ENCODE data around the gene NR4A1. TPM values are rescaled to one million over a fixed set of nuclear protein-coding genes. Genes with fewer than 3 reads are reported as not detected.

NR4A1 gene
- 50.4 TPM for polyA plus RNA-seq (ENCODE audit: insufficient read length)

DNA sequence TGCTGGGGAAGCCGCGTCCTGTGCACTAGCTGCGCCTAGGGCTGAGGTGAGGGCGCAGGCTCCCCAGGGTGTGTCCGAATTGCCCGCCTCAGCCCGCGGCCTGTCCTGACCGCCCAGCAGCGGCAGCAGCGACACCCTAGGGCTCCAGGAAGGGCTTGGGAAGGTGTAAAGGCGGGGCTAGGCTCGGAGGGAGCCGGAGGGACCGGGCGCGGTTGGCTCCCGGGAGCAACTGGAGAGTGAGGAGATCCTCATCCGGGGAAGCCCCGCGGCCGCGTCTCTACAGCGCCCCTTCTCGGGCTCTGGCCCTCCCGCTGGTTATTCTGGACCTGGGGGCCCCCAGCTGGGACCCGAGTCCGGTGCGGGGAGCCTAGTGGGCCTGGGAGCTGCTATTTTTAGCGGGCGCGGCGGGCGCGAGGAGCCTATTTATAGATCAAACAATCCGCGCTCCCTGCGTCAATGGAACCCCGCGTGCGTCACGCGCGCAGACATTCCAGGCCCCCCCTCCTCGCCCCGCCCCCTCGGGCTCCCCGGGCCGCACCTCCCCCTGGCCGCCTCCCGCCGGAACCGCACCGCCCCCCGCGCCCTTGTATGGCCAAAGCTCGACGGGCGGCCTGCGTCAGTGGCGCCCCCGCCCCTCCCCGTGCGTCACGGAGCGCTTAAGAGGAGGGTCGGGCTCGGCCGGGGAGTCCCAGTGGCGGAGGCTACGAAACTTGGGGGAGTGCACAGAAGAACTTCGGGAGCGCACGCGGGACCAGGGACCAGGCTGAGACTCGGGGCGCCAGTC, at the start of gene NR4A1:
NR4A1 (plus strand) TSS at position 685 of the 784 bp plus-strand sequence. CDS start 2,887 bp downstream, outside the sequence.
- DNase-seq (ENCODE audit: low read depth): no peak

DNA sequence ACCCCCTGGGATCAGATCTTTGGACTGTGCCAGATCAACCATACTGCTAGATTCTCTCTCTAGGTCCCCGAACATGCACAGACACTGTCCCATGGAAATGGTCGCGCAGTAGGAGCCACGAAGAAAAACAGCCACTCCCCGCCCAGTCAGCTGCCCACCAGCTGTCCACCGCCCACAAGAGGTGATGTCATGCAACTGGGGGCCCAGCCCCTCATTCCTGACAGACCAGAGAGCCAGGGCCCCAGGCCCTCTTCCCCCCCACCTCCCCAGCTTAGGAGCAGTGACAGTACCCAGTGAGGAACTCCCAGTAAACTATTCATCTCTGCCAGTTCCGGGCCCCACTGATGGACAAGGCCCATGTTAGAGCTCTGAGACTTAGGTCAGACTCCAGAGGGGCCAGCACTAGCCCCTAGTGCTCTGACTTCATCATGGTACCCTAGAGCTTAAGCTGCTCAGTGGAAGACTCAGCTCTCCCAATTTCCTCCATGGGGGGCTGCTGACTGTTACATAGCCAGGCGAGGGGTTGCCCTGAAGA, 48.2 kb upstream of the NR4A1 start:
- no peak for DNase-seq (ENCODE audit: low read depth)

GRCh38 chr12:52003591-52003990, 47.7 kb upstream of the NR4A1 start:
- no peak for DNase-seq (ENCODE audit: low read depth)

GRCh38 chr12:52004042-52004648, 47.1 kb upstream of the NR4A1 start:
- DNase-seq (ENCODE audit: low read depth): no peak

DNA sequence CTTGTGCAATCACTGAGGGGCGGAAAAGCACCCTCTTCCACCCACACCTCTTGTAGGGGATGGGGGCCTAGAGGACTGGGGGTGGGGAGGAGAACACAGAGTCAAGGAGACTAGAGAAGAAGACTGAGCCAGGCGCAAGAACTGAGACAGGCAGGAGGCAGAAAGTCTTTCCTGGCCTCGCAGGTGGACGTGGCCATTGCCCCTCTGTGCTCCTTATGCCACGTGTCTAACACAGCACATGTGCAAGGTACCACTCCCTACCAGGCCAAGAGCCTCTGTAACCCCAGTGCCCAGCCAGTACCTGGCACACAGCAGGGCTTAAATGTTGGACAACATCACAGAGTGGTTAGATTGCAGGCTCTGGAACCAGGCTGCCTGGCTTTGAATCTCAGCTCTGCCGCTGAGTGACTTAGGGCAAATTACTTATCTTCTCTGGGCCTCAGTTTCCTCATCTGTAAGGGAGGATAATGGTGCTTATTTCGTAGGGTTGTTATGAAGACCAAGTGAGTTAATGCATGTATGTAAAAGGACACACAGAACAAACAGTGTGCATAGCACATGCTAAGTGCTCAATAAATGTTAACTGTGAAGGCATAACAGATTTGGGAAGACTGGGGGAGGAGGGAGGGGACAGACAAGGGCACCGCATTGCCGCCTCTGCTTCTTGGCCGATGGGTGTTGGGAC, 45.9 kb upstream of the NR4A1 start:
- DNase-seq (ENCODE audit: low read depth): no peak

DNA sequence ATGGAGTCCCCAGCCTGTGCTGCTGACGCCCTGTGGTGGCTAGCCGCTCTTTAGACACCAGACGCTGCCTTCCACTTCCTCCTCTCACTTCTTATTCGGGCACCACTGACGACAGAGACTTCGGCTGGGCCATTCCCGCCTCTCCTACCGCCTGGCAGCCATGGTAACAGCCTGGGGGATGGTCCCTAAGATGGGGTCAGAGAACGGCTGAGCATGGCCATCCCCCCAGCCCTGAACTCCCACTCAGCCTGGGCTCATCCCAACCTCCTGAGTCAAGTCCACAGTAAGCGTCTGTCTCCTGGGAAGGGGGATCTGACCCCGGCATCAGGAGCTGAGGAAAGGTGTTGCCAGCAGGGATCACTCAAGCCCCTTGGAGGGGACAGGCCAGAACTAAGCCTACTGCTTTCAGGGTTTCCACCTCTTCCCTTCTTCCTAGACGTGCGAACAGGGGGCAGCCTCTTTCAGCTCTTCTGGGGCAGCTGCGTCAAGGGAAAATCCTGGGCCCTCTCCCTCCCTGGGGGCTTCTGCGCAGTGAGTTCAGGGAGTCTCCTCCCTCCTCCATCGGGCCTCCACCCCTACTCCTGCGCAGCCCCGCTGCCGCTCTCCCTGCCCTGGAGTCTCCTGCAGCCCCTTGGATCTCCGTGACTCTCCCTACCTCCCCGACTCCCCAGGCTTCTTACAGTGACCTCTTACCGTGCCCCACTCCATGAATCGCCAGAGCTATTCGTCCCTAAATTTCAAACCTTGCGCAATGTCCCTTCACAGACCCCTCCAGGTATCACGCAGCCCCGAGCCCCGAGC, 45.1 kb upstream of the NR4A1 start:
- DNase-seq (ENCODE audit: low read depth): no peak

- DNase-seq (ENCODE audit: low read depth): no peak
Measured at GRCh38 chr12:52006726-52007157, 44.5 kb upstream of the NR4A1 start, which contains the start of gene TAMALIN. Gene TAMALIN, plus strand, starts transcription at chr12:52006946. Its CDS starts 74 bp downstream, at chr12:52007020.

DNA sequence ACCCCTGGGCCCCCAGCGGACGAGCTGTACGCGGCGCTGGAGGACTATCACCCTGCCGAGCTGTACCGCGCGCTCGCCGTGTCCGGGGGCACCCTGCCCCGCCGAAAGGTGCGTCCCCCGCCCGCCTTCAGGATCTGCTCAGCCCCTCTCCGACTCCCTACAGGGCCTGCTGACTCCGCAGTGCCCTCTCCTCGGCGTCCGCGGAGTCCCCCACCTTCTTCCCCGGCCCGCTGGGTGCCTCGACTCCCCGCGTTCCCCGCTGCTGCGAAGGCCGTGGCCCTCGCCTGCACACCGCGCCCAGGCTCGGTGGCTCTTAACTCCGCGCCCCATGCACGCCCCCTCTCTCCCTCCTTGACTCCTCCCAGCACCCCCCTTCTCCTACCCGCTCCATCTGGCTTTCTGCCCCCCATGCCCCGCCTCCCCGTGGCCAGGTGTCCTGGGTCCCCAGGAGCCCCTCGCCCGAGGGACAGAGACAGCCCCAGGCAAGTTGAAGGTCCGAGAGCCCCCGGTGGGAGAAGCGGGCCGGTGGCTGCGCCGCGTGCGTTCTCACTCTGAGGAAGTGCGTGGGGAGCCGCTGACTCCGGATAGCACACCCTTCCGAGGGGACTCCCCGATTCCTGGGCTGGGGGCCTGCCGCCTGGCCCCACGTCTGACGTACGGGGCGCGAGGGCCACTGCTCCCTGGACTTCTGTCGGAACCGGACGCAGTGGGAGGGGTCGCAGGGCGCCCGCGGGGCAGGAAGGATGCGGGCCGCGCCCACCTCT, 43.9 kb upstream of the NR4A1 start:
- no peak for DNase-seq (ENCODE audit: low read depth)

DNA sequence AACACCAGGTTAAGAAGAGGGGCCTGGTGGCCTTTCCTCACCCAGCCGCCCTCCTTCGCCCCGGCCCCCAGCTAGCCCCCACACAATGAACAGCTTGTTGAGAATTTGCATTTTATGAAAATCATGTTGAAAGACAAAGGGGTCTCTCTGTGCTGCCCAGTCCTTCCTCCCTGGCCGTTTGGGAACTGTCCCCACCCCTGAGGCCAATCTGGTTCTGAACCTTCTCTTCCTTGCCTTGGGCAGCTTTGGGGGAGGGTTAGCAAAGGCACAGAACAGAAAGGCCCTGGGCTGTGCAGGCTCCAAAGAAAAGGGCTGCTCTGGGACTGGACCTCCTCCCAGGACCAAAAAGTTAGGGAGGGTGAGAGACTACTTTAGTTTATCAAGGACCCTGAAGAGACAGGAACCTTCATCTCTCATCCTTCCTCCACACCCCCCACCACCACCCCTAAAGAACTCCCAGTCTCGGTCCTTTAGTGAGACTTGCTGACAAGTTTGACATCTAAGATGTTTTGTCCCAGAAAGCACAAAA, 43.2 kb upstream of the NR4A1 start:
- DNase-seq (ENCODE audit: low read depth): no peak

GRCh38 chr12:52009081-52009751, 42.0 kb upstream of the NR4A1 start:
- no peak for DNase-seq (ENCODE audit: low read depth)

DNA sequence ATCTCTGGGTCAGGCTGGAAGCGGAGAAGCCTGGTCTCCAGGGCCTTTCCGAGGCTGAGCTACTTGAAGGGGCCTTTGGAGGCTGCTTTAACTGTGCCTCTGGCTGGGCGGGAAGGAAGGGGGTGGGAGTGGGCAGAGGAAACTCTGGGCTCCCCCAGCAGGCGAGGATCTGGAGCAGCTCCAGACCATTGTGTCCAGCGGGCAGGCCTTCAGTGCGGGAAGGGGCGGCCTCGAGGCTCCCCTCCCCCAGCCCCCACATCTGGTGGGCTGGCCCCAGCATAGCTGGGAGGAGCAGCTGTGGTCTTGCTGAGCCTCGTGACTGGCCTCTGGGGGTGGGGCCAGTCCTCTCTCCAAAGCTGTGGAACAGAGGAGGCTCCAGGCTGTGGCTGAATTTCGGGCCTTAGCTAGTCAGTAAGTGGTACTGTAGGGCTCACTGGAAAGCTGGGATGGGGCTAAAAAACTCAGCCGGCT, 41.1 kb upstream of the NR4A1 start:
- DNase-seq (ENCODE audit: low read depth): peak; percentile 82

GRCh38 chr12:52010692-52011601, 40.3 kb upstream of the NR4A1 start:
- DNase-seq (ENCODE audit: low read depth): no peak

GRCh38 chr12:52011602-52012214, 39.5 kb upstream of the NR4A1 start:
- DNase-seq (ENCODE audit: low read depth): no peak

DNA sequence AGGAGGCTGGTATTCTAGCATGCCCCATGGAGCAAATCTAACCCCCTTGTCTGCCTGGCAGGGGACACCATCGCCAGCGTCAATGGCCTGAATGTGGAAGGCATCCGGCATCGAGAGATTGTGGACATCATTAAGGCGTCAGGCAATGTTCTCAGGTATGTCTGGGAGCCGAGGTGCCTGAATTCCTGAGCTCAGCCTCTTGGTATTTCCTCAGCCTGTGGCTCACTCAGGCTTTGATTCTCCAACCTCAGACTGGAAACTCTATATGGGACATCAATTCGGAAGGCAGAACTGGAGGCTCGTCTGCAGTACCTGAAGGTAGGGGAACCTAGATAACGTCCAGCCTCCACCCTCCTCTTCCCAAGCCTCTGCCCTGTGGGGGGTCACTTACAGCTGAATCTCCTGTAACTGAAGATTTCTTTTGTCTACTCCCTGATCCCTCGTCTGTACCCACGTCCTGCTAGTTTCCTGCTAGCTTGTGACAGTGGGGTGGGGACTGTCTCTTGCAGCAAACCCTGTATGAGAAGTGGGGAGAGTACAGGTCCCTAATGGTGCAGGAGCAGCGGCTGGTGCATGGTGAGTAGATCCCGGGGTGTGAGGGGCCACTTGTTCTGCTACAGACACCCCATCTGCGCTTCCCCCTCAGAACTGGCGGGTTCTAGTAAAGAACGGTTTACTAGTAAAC, 37.5 kb upstream of the NR4A1 start:
- no peak for DNase-seq (ENCODE audit: low read depth)

- no peak for DNase-seq (ENCODE audit: low read depth)
Measured at GRCh38 chr12:52014567-52015530, 36.4 kb upstream of the NR4A1 start.

DNA sequence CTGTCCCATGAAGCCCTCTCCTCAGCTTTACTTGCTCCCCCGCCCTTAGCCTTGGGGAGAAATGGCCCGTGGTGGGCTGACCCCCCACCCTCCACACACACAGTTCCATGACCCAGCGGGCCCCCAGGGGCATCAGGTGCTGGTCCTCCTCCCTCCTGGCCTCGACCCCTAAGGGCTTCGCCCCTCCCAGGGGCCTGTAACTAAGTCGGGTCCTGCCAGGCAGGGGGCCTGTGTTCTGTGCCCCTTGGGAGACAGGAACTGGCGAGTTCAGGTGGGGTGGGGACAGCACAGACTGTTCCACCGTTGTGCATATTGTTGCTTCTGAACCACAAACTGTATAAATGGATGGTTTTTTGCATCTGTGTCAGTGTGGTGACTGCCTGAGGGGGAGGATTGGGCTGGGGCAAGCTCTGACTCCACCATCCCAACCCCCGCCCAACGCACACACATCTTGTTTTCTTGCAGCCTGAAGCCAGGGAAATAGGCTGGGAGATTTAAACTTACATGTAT, 35.7 kb upstream of the NR4A1 start:
- no peak for DNase-seq (ENCODE audit: low read depth)
